Caco-2 (cell line): ENCODE results near the gene RAB3IL1. TPM values are rescaled to one million over a fixed set of nuclear protein-coding genes. Genes with fewer than 3 reads are reported as not detected.

ENCODE experiments used
- BruUV-seq: library from RNA; stranded (reverse); fragments of 400-500 nt; replicated peaks from 2 replicates; lab custom pipeline; 2021; lab: Mats Ljungman, UMichigan
- CTCF ChIA-PET: fragments of 300-600 bp; sonication (Branson Sonifier 250); formaldehyde crosslinking; loops from one replicate; lab custom pipeline; 2022; ENCODE audit warnings: antibody characterized with exemption; lab: Charles Lee
- POLR2A ChIA-PET: fragments of 300-600 bp; sonication (Branson Sonifier 250); formaldehyde crosslinking; loops from one replicate; lab custom pipeline; 2022; ENCODE audit warnings: antibody characterized with exemption; lab: Charles Lee
- DNase-seq, 2 experiments: peaks; one replicate each; pipeline versions ENCODE4 v3.0.0 to v3.0.0-alpha.2; 2020 to 2022
- H3K27me3 ChIP-seq: replicated peaks from 2 replicates; pipeline ENCODE4 v1.6.0; 2011; ENCODE audit warnings: low read length; ENCODE audit not compliant: control insufficient read depth, insufficient read depth
- H3K36me3 ChIP-seq: 2 replicates; pipeline ENCODE4 v1.5.1; 2011; ENCODE audit warnings: low read length; ENCODE audit not compliant: control insufficient read depth, insufficient read depth
- H3K4me1 ChIP-seq: fragments of 250-450 bp; sonication (Bioruptor Pico); 2 replicates; pipeline ENCODE4 v1.5.1; 2020; ENCODE audit warnings: mild to moderate bottlenecking
- H3K4me3 ChIP-seq: 2 replicates; pipeline ENCODE4 v1.5.1; 2011; ENCODE audit warnings: low read depth, mild to moderate bottlenecking, control low read depth, low read length
- H3K9me3 ChIP-seq: fragments of 250-450 bp; sonication (Bioruptor Pico); 2 replicates; pipeline ENCODE4 v1.5.1; 2020; ENCODE audit warnings: mild to moderate bottlenecking, moderate library complexity
- H3K27ac Mint-ChIP-seq: one replicate; pipeline ENCODE4 v1.8.0; 2022; ENCODE audit warnings: mixed read lengths; ENCODE audit not compliant: unreplicated experiment
- H3K27me3 Mint-ChIP-seq: one replicate; pipeline ENCODE4 v1.8.0; 2022; ENCODE audit warnings: mixed read lengths; ENCODE audit not compliant: insufficient read depth, unreplicated experiment
- H3K36me3 Mint-ChIP-seq: one replicate; pipeline ENCODE4 v1.8.0; 2022; ENCODE audit warnings: mild to moderate bottlenecking, mixed read lengths; ENCODE audit not compliant: insufficient read depth, unreplicated experiment
- H3K4me1 Mint-ChIP-seq: one replicate; pipeline ENCODE4 v1.8.0; 2022; ENCODE audit warnings: low read depth, mixed read lengths; ENCODE audit not compliant: unreplicated experiment
- H3K4me3 Mint-ChIP-seq: one replicate; pipeline ENCODE4 v1.8.0; 2022; ENCODE audit warnings: mild to moderate bottlenecking, moderate library complexity, mixed read lengths; ENCODE audit not compliant: unreplicated experiment
- H3K9me3 Mint-ChIP-seq: one replicate; pipeline ENCODE4 v1.8.0; 2022; ENCODE audit warnings: mixed read lengths; ENCODE audit not compliant: unreplicated experiment
- intact Hi-C: fragments of 100-400 bp; cut with micrococcal nuclease; formaldehyde crosslinking; loops from one replicate; pipeline ENCODE4 v1.10.0; 2022; ENCODE audit not compliant: unreplicated experiment
- total RNA-seq: library from RNA; stranded (reverse); gene quantifications from 2 replicates; pipeline ENCODE4 v1.2.3, GENCODE V29; 2022
- TF ChIP-seq, protein P1 (sequence below), 2 experiments: fragments of 200-600 bp in 1 of 2; IDR thresholded peaks; 1 replicate in 1 of 2; 2 replicates in 1 of 2; pipeline versions ENCODE4 v1.5.1 to v1.8.0; 2011 to 2022; ENCODE audit warnings: antibody characterized with exemption in 1 of 2, control low read depth in 1 of 2, inconsistent platforms in 1 of 2, low read depth in 1 of 2, low read length in 1 of 2, mild to moderate bottlenecking in 1 of 2, moderate library complexity in 1 of 2; ENCODE audit not compliant: insufficient read depth in 1 of 2, severe bottlenecking in 1 of 2, unreplicated experiment in 1 of 2

Gene RAB3IL1
- total RNA-seq, 1 experiment from 2014 or later = 10.6 TPM

- TSS peak; percentile 98 for BruUV-seq
- H3K36me3 Mint-ChIP-seq = peaks cover 12% of the 10 kb centered on the region
- peak overlapping the region; percentile 95 for H3K27ac Mint-ChIP-seq
- H3K27me3 ChIP-seq = no peaks in the 10 kb centered on the region
- H3K4me3 Mint-ChIP-seq = peak overlapping the region; percentile 1
- ChIA-PET POLR2A (interaction anchor here (0.6 to 3.2 kb wide), 15 partner anchors 18 to 196 kb away, joined by 3 to 36 read pairs (median 4); partner anchors contain the start of genes FTH1, INCENP and RAB3IL1), CTCF (interaction anchor here (0.7 to 7.6 kb wide), 19 partner anchors 10 to 1939 kb away, joined by 3 to 274 read pairs (median 5); no protein-coding TSS in a partner anchor)
- intact Hi-C loops = loop anchor here (1.0 to 5.0 kb wide), 4 partner anchors 105 to 159 kb away; partner anchors contain the start of gene FADS1
- no peaks in the 10 kb centered on the region for H3K36me3 ChIP-seq
- TF ChIP-seq, protein P1, sequence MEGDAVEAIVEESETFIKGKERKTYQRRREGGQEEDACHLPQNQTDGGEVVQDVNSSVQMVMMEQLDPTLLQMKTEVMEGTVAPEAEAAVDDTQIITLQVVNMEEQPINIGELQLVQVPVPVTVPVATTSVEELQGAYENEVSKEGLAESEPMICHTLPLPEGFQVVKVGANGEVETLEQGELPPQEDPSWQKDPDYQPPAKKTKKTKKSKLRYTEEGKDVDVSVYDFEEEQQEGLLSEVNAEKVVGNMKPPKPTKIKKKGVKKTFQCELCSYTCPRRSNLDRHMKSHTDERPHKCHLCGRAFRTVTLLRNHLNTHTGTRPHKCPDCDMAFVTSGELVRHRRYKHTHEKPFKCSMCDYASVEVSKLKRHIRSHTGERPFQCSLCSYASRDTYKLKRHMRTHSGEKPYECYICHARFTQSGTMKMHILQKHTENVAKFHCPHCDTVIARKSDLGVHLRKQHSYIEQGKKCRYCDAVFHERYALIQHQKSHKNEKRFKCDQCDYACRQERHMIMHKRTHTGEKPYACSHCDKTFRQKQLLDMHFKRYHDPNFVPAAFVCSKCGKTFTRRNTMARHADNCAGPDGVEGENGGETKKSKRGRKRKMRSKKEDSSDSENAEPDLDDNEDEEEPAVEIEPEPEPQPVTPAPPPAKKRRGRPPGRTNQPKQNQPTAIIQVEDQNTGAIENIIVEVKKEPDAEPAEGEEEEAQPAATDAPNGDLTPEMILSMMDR (IDR thresholded peaks at IDR 0.05; ENCODE audit: insufficient read depth in 1 of 2, low read depth in 1 of 2, low read length in 1 of 2, severe bottlenecking in 1 of 2, unreplicated experiment in 1 of 2) = no peak
- H3K9me3 ChIP-seq = no peaks in the 10 kb centered on the region
- H3K4me1 Mint-ChIP-seq = no peaks in the 10 kb centered on the region
- no peaks in the 10 kb centered on the region for H3K27me3 Mint-ChIP-seq
- no peaks in the 10 kb centered on the region for H3K9me3 Mint-ChIP-seq
- peak; percentile 85 to 91 for DNase-seq
- H3K4me1 ChIP-seq = peaks cover 12% of the 10 kb centered on the region
- H3K4me3 ChIP-seq = no peak overlapping the region
These were observed 32.0 kb upstream of the RAB3IL1 start for GRCh38 chr11:61949169-61950034.

DNA sequence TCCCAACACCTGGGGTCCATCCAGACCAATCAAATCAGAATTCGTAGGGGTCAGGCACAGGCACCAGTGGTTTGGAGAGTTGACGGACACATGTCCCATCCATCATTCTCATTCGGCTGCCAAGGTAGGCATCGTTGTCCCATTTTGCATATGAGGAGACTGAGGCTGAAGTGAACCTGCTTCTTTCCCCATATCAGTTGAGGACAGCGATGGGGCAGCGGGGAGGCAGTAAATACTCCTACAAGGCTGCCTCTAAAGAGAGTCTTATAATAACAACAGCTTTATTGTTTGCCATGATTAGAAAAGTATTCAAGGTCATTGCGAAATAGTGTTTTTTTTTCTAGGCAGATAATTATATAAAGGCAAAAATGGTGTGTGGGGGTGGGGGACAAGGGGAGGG is 31.1 kb upstream of the RAB3IL1 start:
- TF ChIP-seq, protein P1 (IDR thresholded peaks at IDR 0.05; ENCODE audit: insufficient read depth in 1 of 2, low read depth in 1 of 2, low read length in 1 of 2, severe bottlenecking in 1 of 2, unreplicated experiment in 1 of 2) = no peak
- H3K27me3 Mint-ChIP-seq = no peaks in the 10 kb centered on the region
- no peaks in the 10 kb centered on the region for H3K9me3 ChIP-seq
- POLR2A ChIA-PET = interaction anchor here (0.6 to 3.2 kb wide), 5 partner anchors 19 to 156 kb away, joined by 3 to 36 read pairs (median 4); partner anchors contain the start of genes FEN1, FTH1 and RAB3IL1
- BruUV-seq = no TSS peak
- H3K36me3 Mint-ChIP-seq = peaks cover 7% of the 10 kb centered on the region
- no peaks in the 10 kb centered on the region for H3K9me3 Mint-ChIP-seq
- no peak overlapping the region for H3K4me3 Mint-ChIP-seq
- H3K27me3 ChIP-seq = no peaks in the 10 kb centered on the region
- no peaks in the 10 kb centered on the region for H3K4me1 Mint-ChIP-seq
- H3K27ac Mint-ChIP-seq = no peak overlapping the region
- intact Hi-C loops = loop anchor here (2.0 to 5.0 kb wide), 2 partner anchors 131 to 160 kb away; partner anchors contain the start of gene FADS1
- no peaks in the 10 kb centered on the region for H3K36me3 ChIP-seq
- H3K4me1 ChIP-seq = peaks cover 12% of the 10 kb centered on the region
- no peak for DNase-seq
- H3K4me3 ChIP-seq = no peak overlapping the region
- CTCF ChIA-PET = interaction anchor here (0.7 to 7.6 kb wide), 22 partner anchors 11 to 201 kb away, joined by 3 to 274 read pairs (median 7); partner anchors contain the start of genes FEN1, RAB3IL1 and TMEM258
